HCT116 (cell line): ENCODE results near the gene POU2AF1. TPM values are rescaled to one million over a fixed set of nuclear protein-coding genes. Genes with fewer than 3 reads are reported as not detected.

Experiments used
- ATAC-seq: fragments of 200-7000 bp; cut with Tn5 transposase; 2 replicates; pipeline ENCODE4 v1.9.1; 2020; ENCODE audit warnings: mild to moderate bottlenecking, moderate library complexity
- BruUV-seq: library from RNA; stranded (reverse); fragments of 400-500 nt; replicated peaks from 2 replicates; lab custom pipeline; 2021; lab: Mats Ljungman, UMichigan
- CTCF ChIA-PET: fragments of 300-600 bp; sonication (Branson Sonifier 250); formaldehyde crosslinking; loops from one replicate; lab custom pipeline; 2021; ENCODE audit warnings: antibody characterized with exemption; lab: Charles Lee
- POLR2A ChIA-PET: fragments of 300-600, 350-600 bp; sonication (Branson Sonifier 250); formaldehyde crosslinking; loops from one replicate; lab custom pipeline; 2021; ENCODE audit warnings: antibody characterized with exemption; lab: Charles Lee
- RAD21 ChIA-PET, 2 experiments: fragments of 300-600 bp; sonication (Branson Sonifier 250); formaldehyde crosslinking; loops; one replicate each; lab custom pipeline; 2023; ENCODE audit warnings: low total read pairs in 2 of 2; ENCODE audit not compliant: uncharacterized antibody in 2 of 2, unreplicated experiment in 2 of 2, low non-redundant PET in 1 of 2; lab: Charles Lee
- DNase-seq: peaks from one replicate; pipeline ENCODE4 v3.0.0-alpha.2; 2010; ENCODE audit warnings: low read depth, low spot score
- H2AFZ ChIP-seq: fragments of 200-600 bp; shearing (Covaris generic), sonication (generic); 2 replicates; pipeline ENCODE4 v1.6.1; 2017; ENCODE audit warnings: low read depth, mixed run types, mixed read lengths, antibody characterized with exemption, low read length; ENCODE audit not compliant: poor library complexity, severe bottlenecking
- H3K27ac ChIP-seq: 2 replicates; pipeline ENCODE4 v1.5.1; 2012; ENCODE audit warnings: low read depth, low read length
- H3K27me3 ChIP-seq: fragments of 200-600 bp; sonication (generic); 2 replicates; pipeline ENCODE4 v1.6.1; 2016; ENCODE audit warnings: mixed run types, low read length, mixed read lengths; ENCODE audit not compliant: insufficient read depth
- H3K36me3 ChIP-seq, 2 experiments: fragments of 200-500 bp in 1 of 2; fragments of 200-600 bp in 1 of 2; sonication (Bioruptor generic) in 1 of 2; sonication (generic) in 1 of 2; 2 replicates each; pipeline versions ENCODE4 v1.5.1 to v1.6.1; 2014 to 2016; ENCODE audit warnings: low read length in 2 of 2, inconsistent platforms in 1 of 2, mixed read lengths in 1 of 2, mixed run types in 1 of 2; ENCODE audit not compliant: insufficient read depth in 2 of 2, control insufficient read depth in 1 of 2
- H3K4me1 ChIP-seq, 2 experiments: fragments of 200-600 bp in 1 of 2; sonication (generic) in 1 of 2; 2 replicates each; pipeline versions ENCODE4 v1.5.1 to v1.6.1; 2012 to 2017; ENCODE audit warnings: low read length in 2 of 2, inconsistent platforms in 1 of 2, mild to moderate bottlenecking in 1 of 2, mixed read lengths in 1 of 2, mixed run types in 1 of 2, moderate library complexity in 1 of 2; ENCODE audit not compliant: insufficient read depth in 2 of 2, control insufficient read depth in 1 of 2
- H3K4me2 ChIP-seq: fragments of 200-600 bp; sonication (generic); 2 replicates; pipeline ENCODE4 v1.6.1; 2017; ENCODE audit warnings: mixed run types, low read length, mixed read lengths
- H3K4me3 ChIP-seq, 2 experiments: fragments of 200-600 bp in 1 of 2; sonication (generic) in 1 of 2; replicated peaks in 1 of 2; 2 replicates each; pipeline ENCODE4 v1.5.1; 2011 to 2016; ENCODE audit warnings: low read length in 2 of 2, control low read depth in 1 of 2, low read depth in 1 of 2, mild to moderate bottlenecking in 1 of 2, mixed read lengths in 1 of 2, mixed run types in 1 of 2
- H3K79me2 ChIP-seq: fragments of 200-600 bp; sonication (generic); 2 replicates; pipeline ENCODE4 v1.6.1; 2017; ENCODE audit warnings: mild to moderate bottlenecking, mixed run types, low read length, moderate library complexity, mixed read lengths; ENCODE audit not compliant: insufficient read depth
- H3K9ac ChIP-seq: fragments of 200-600 bp; sonication (generic); 2 replicates; pipeline ENCODE4 v1.6.1; 2016; ENCODE audit warnings: low read length, mixed read lengths
- H3K9me2 ChIP-seq: fragments of 200-600 bp; sonication (generic), shearing (Covaris generic); 2 replicates; pipeline ENCODE4 v1.6.1; 2017; ENCODE audit warnings: mixed run types, mild to moderate bottlenecking, moderate library complexity; ENCODE audit not compliant: insufficient read depth
- H3K9me3 ChIP-seq, 2 experiments: fragments of 200-500 bp in 1 of 2; fragments of 200-600 bp in 1 of 2; sonication (Bioruptor generic) in 1 of 2; sonication (generic) in 1 of 2; 2 replicates each; pipeline ENCODE4 v1.6.1; 2014 to 2017; ENCODE audit warnings: low read length in 2 of 2, mixed read lengths in 2 of 2, inconsistent platforms in 1 of 2, low read depth in 1 of 2, mild to moderate bottlenecking in 1 of 2, mixed run types in 1 of 2, moderate library complexity in 1 of 2; ENCODE audit not compliant: control insufficient read depth in 1 of 2, insufficient read depth in 1 of 2
- H4K20me1 ChIP-seq: fragments of 200-600 bp; sonication (generic), shearing (Covaris generic); 2 replicates; pipeline ENCODE4 v1.6.1; 2017; ENCODE audit warnings: mixed run types, mild to moderate bottlenecking, moderate library complexity; ENCODE audit not compliant: insufficient read depth
- CTCF ChIP-seq, 3 experiments: fragments of 200-600 bp in 1 of 3; sonication (generic) in 1 of 3; IDR thresholded peaks in 2 of 3; conservative IDR thresholded peaks in 1 of 3; 2 replicates each; pipeline ENCODE4 v1.5.1; 2012 to 2017; ENCODE audit warnings: low read depth in 2 of 3, low read length in 2 of 3, antibody characterized with exemption in 1 of 3, borderline replicate concordance in 1 of 3, control low read depth in 1 of 3, mild to moderate bottlenecking in 1 of 3, mixed read lengths in 1 of 3, mixed run types in 1 of 3, moderate library complexity in 1 of 3; ENCODE audit not compliant: insufficient read depth in 1 of 3
- EGR1 ChIP-seq: IDR thresholded peaks from 2 replicates; pipeline ENCODE4 v1.6.1; 2012; ENCODE audit warnings: low read depth
- ELF1 ChIP-seq: IDR thresholded peaks from 2 replicates; pipeline ENCODE4 v1.6.1; 2012; ENCODE audit warnings: low read depth, borderline replicate concordance
- JUND ChIP-seq: IDR thresholded peaks from 2 replicates; pipeline ENCODE4 v1.6.1; 2012
- POLR2A ChIP-seq: IDR thresholded peaks from 2 replicates; pipeline ENCODE4 v1.7.0; 2011; ENCODE audit warnings: borderline replicate concordance; ENCODE audit not compliant: insufficient read depth, insufficient read length; ENCODE audit errors: extremely low read depth
- POLR2AphosphoS5 ChIP-seq: IDR thresholded peaks from 2 replicates; pipeline ENCODE4 v1.6.1; 2011; ENCODE audit warnings: mild to moderate bottlenecking, low read depth, low read length, moderate library complexity
- RAD21 ChIP-seq: IDR thresholded peaks from 2 replicates; pipeline ENCODE4 v1.6.1; 2012; ENCODE audit warnings: low read depth, mild to moderate bottlenecking
- YY1 ChIP-seq: IDR thresholded peaks from 2 replicates; pipeline ENCODE4 v1.6.1; 2011; ENCODE audit warnings: low read length, low read depth, moderate library complexity, mild to moderate bottlenecking; ENCODE audit not compliant: insufficient replicate concordance; ENCODE audit errors: extremely low read depth
- intact Hi-C: fragments of 100-400 bp; cut with micrococcal nuclease; formaldehyde crosslinking; loops from 2 replicates; pipeline ENCODE4 v1.10.0; 2022
- total RNA-seq: library from RNA; stranded (reverse); gene quantifications from one replicate; pipeline ENCODE4 v1.2.1, GENCODE V29; 2021; ENCODE audit not compliant: unreplicated experiment
- TF ChIP-seq, protein P1 (sequence below): IDR thresholded peaks from 2 replicates; pipeline ENCODE4 v1.6.1; 2011; ENCODE audit warnings: mild to moderate bottlenecking, low read length, moderate library complexity; ENCODE audit not compliant: insufficient replicate concordance; ENCODE audit errors: extremely low read depth
- TF ChIP-seq, protein P2 (sequence below): IDR thresholded peaks from 2 replicates; pipeline ENCODE4 v1.6.1; 2012

Gene POU2AF1
- total RNA-seq, 1 experiment from 2014 or later, result 0.17 TPM

GRCh38 chr11:111422494-111423249, 43.6 kb upstream of the POU2AF1 start:
- Histone ChIP-seq H3K27ac (no peak overlapping the region), H3K79me2 (no peaks in the 10 kb centered on the region), H3K4me2 (no peak overlapping the region), H3K9ac (no peak overlapping the region), H2AFZ (peak overlapping the region; percentile 6), H3K27me3 (no peaks in the 10 kb centered on the region), H3K9me3 (no peaks in the 10 kb centered on the region), H4K20me1 (no peaks in the 10 kb centered on the region), H3K4me3 (no peak overlapping the region), H3K36me3 (no peaks in the 10 kb centered on the region), H3K4me1 (peaks cover 0 to 10% of the 10 kb centered on the region in 2 experiments; a peak in 2 of 4 replicates), H3K9me2 (no peaks in the 10 kb centered on the region)
- DNase-seq (peak; percentile 37), ATAC-seq (peak; percentile 97)
- ChIA-PET RAD21 (no interaction called here), POLR2A (no interaction called here), CTCF (interaction anchor here (0.9 to 3.7 kb wide), 6 partner anchors 10 to 987 kb away, joined by 3 to 39 read pairs (median 5); no protein-coding TSS in a partner anchor)
- TF ChIP-seq POLR2A (no peak), ELF1 (no peak), CTCF (IDR thresholded peaks at IDR 0.05 in 2 of 3, conservative IDR thresholded peaks at IDR 0.05 in 1 of 3; ENCODE audit: borderline replicate concordance in 1 of 3, insufficient read depth in 1 of 3, low read depth in 2 of 3, low read length in 2 of 3) (peak; percentile 88 to 94 (median 93)), RAD21 (peak; percentile 93)
- intact Hi-C loops, result loop anchor here (1.0 to 10.0 kb wide), 2 partner anchors 139 to 948 kb away; no protein-coding TSS in a partner anchor
- BruUV-seq, result no TSS peak

DNA sequence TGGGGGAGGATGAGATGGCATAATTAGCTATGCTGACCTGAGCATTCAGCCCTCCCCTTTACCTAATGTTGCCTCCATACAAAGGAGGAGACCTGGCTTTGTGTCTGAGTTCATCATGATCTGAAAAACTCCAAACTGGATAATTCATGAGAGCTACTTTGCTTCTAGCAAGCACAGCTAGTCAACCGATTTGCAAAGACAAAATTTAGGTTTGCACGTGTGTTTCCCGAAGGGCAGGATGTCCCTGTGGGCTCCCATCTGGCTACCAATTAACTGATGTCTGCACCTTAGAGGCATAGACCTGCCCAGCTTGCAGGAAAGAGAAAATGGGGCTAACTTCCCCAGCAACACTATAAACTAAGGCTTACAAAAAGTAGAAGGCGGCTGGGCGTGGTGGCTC, 42.2 kb upstream of the POU2AF1 start:
- no peaks in the 10 kb centered on the region for H3K79me2 ChIP-seq
- H3K9me2 ChIP-seq, result no peaks in the 10 kb centered on the region
- TF ChIP-seq YY1, result no peak
- TF ChIP-seq, protein P1, sequence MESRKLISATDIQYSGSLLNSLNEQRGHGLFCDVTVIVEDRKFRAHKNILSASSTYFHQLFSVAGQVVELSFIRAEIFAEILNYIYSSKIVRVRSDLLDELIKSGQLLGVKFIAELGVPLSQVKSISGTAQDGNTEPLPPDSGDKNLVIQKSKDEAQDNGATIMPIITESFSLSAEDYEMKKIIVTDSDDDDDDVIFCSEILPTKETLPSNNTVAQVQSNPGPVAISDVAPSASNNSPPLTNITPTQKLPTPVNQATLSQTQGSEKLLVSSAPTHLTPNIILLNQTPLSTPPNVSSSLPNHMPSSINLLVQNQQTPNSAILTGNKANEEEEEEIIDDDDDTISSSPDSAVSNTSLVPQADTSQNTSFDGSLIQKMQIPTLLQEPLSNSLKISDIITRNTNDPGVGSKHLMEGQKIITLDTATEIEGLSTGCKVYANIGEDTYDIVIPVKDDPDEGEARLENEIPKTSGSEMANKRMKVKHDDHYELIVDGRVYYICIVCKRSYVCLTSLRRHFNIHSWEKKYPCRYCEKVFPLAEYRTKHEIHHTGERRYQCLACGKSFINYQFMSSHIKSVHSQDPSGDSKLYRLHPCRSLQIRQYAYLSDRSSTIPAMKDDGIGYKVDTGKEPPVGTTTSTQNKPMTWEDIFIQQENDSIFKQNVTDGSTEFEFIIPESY, result no peak
- no peak for TF ChIP-seq CTCF (IDR thresholded peaks at IDR 0.05 in 2 of 3, conservative IDR thresholded peaks at IDR 0.05 in 1 of 3; ENCODE audit: borderline replicate concordance in 1 of 3, insufficient read depth in 1 of 3, low read depth in 2 of 3, low read length in 2 of 3)
- no peak for TF ChIP-seq POLR2AphosphoS5
- TF ChIP-seq, protein P2, sequence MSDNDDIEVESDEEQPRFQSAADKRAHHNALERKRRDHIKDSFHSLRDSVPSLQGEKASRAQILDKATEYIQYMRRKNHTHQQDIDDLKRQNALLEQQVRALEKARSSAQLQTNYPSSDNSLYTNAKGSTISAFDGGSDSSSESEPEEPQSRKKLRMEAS, result no peak
- no peak for TF ChIP-seq JUND
- TF ChIP-seq EGR1, result no peak
- DNase-seq, result no peak
- no peak overlapping the region for H2AFZ ChIP-seq
- H3K9me3 ChIP-seq, result no peaks in the 10 kb centered on the region
- H3K9ac ChIP-seq, result no peak overlapping the region
- no peak for ATAC-seq
- H4K20me1 ChIP-seq, result no peaks in the 10 kb centered on the region
- POLR2A ChIA-PET, result interaction anchor here (0.7 kb wide), 1 partner anchor 15 kb away, joined by 5 read pairs; no protein-coding TSS in a partner anchor
- RAD21 ChIA-PET, result no interaction called here
- no peaks in the 10 kb centered on the region for H3K27me3 ChIP-seq
- H3K4me1 ChIP-seq, result no peaks in the 10 kb centered on the region
- no peak overlapping the region for H3K4me2 ChIP-seq
- no peaks in the 10 kb centered on the region for H3K36me3 ChIP-seq
- no peak overlapping the region for H3K4me3 ChIP-seq
- H3K27ac ChIP-seq, result no peak overlapping the region
- CTCF ChIA-PET, result interaction anchor here (3.7 kb wide), 1 partner anchor 138 kb away, joined by 39 read pairs; no protein-coding TSS in a partner anchor
- intact Hi-C loops, result loop anchor here (10.0 kb wide), 1 partner anchor 946 kb away; no protein-coding TSS in a partner anchor
- no TSS peak for BruUV-seq
